HCT116 (cell line): ENCODE data around the gene CRMP1. TPM values are rescaled to one million over a fixed set of nuclear protein-coding genes. Genes with fewer than 3 reads are reported as not detected.

Experiments
- ATAC-seq: fragments of 200-7000 bp; cut with Tn5 transposase; 2 replicates; pipeline ENCODE4 v1.9.1; 2020; ENCODE audit warnings: mild to moderate bottlenecking, moderate library complexity
- BruUV-seq: library from RNA; stranded (reverse); fragments of 400-500 nt; replicated peaks from 2 replicates; lab custom pipeline; 2021; lab: Mats Ljungman, UMichigan
- CTCF ChIA-PET: fragments of 300-600 bp; sonication (Branson Sonifier 250); formaldehyde crosslinking; loops from one replicate; lab custom pipeline; 2021; ENCODE audit warnings: antibody characterized with exemption; lab: Charles Lee
- POLR2A ChIA-PET: fragments of 300-600, 350-600 bp; sonication (Branson Sonifier 250); formaldehyde crosslinking; loops from one replicate; lab custom pipeline; 2021; ENCODE audit warnings: antibody characterized with exemption; lab: Charles Lee
- RAD21 ChIA-PET, 2 experiments: fragments of 300-600 bp; sonication (Branson Sonifier 250); formaldehyde crosslinking; loops; one replicate each; lab custom pipeline; 2023; ENCODE audit warnings: low total read pairs in 2 of 2; ENCODE audit not compliant: uncharacterized antibody in 2 of 2, unreplicated experiment in 2 of 2, low non-redundant PET in 1 of 2; lab: Charles Lee
- DNase-seq: peaks from one replicate; pipeline ENCODE4 v3.0.0-alpha.2; 2010; ENCODE audit warnings: low read depth, low spot score
- H2AFZ ChIP-seq: fragments of 200-600 bp; shearing (Covaris generic), sonication (generic); 2 replicates; pipeline ENCODE4 v1.6.1; 2017; ENCODE audit warnings: low read depth, mixed run types, mixed read lengths, antibody characterized with exemption, low read length; ENCODE audit not compliant: poor library complexity, severe bottlenecking
- H3K27ac ChIP-seq: 2 replicates; pipeline ENCODE4 v1.5.1; 2012; ENCODE audit warnings: low read depth, low read length
- H3K27me3 ChIP-seq: fragments of 200-600 bp; sonication (generic); 2 replicates; pipeline ENCODE4 v1.6.1; 2016; ENCODE audit warnings: mixed run types, low read length, mixed read lengths; ENCODE audit not compliant: insufficient read depth
- H3K36me3 ChIP-seq, 2 experiments: fragments of 200-500 bp in 1 of 2; fragments of 200-600 bp in 1 of 2; sonication (Bioruptor generic) in 1 of 2; sonication (generic) in 1 of 2; 2 replicates each; pipeline versions ENCODE4 v1.5.1 to v1.6.1; 2014 to 2016; ENCODE audit warnings: low read length in 2 of 2, inconsistent platforms in 1 of 2, mixed read lengths in 1 of 2, mixed run types in 1 of 2; ENCODE audit not compliant: insufficient read depth in 2 of 2, control insufficient read depth in 1 of 2
- H3K4me1 ChIP-seq, 2 experiments: fragments of 200-600 bp in 1 of 2; sonication (generic) in 1 of 2; 2 replicates each; pipeline versions ENCODE4 v1.5.1 to v1.6.1; 2012 to 2017; ENCODE audit warnings: low read length in 2 of 2, inconsistent platforms in 1 of 2, mild to moderate bottlenecking in 1 of 2, mixed read lengths in 1 of 2, mixed run types in 1 of 2, moderate library complexity in 1 of 2; ENCODE audit not compliant: insufficient read depth in 2 of 2, control insufficient read depth in 1 of 2
- H3K4me2 ChIP-seq: fragments of 200-600 bp; sonication (generic); 2 replicates; pipeline ENCODE4 v1.6.1; 2017; ENCODE audit warnings: mixed run types, low read length, mixed read lengths
- H3K4me3 ChIP-seq, 2 experiments: fragments of 200-600 bp in 1 of 2; sonication (generic) in 1 of 2; replicated peaks in 1 of 2; 2 replicates each; pipeline ENCODE4 v1.5.1; 2011 to 2016; ENCODE audit warnings: low read length in 2 of 2, control low read depth in 1 of 2, low read depth in 1 of 2, mild to moderate bottlenecking in 1 of 2, mixed read lengths in 1 of 2, mixed run types in 1 of 2
- H3K79me2 ChIP-seq: fragments of 200-600 bp; sonication (generic); 2 replicates; pipeline ENCODE4 v1.6.1; 2017; ENCODE audit warnings: mild to moderate bottlenecking, mixed run types, low read length, moderate library complexity, mixed read lengths; ENCODE audit not compliant: insufficient read depth
- H3K9ac ChIP-seq: fragments of 200-600 bp; sonication (generic); 2 replicates; pipeline ENCODE4 v1.6.1; 2016; ENCODE audit warnings: low read length, mixed read lengths
- H3K9me2 ChIP-seq: fragments of 200-600 bp; sonication (generic), shearing (Covaris generic); 2 replicates; pipeline ENCODE4 v1.6.1; 2017; ENCODE audit warnings: mixed run types, mild to moderate bottlenecking, moderate library complexity; ENCODE audit not compliant: insufficient read depth
- H3K9me3 ChIP-seq, 2 experiments: fragments of 200-500 bp in 1 of 2; fragments of 200-600 bp in 1 of 2; sonication (Bioruptor generic) in 1 of 2; sonication (generic) in 1 of 2; 2 replicates each; pipeline ENCODE4 v1.6.1; 2014 to 2017; ENCODE audit warnings: low read length in 2 of 2, mixed read lengths in 2 of 2, inconsistent platforms in 1 of 2, low read depth in 1 of 2, mild to moderate bottlenecking in 1 of 2, mixed run types in 1 of 2, moderate library complexity in 1 of 2; ENCODE audit not compliant: control insufficient read depth in 1 of 2, insufficient read depth in 1 of 2
- H4K20me1 ChIP-seq: fragments of 200-600 bp; sonication (generic), shearing (Covaris generic); 2 replicates; pipeline ENCODE4 v1.6.1; 2017; ENCODE audit warnings: mixed run types, mild to moderate bottlenecking, moderate library complexity; ENCODE audit not compliant: insufficient read depth
- CEBPB ChIP-seq: IDR thresholded peaks from 2 replicates; pipeline ENCODE4 v1.6.1; 2012; ENCODE audit warnings: low read depth
- ELF1 ChIP-seq: IDR thresholded peaks from 2 replicates; pipeline ENCODE4 v1.6.1; 2012; ENCODE audit warnings: low read depth, borderline replicate concordance
- EZH2 ChIP-seq: fragments of 200-600 bp; sonication (generic); IDR thresholded peaks from 2 replicates; pipeline ENCODE4 v1.6.1; 2017; ENCODE audit warnings: antibody characterized with exemption, mixed run types
- EZH2phosphoT487 ChIP-seq: fragments of 200-600 bp; IDR thresholded peaks from 2 replicates; pipeline ENCODE4 v1.6.1; 2018; ENCODE audit warnings: antibody characterized with exemption, borderline replicate concordance
- FOSL1 ChIP-seq: IDR thresholded peaks from 2 replicates; pipeline ENCODE4 v1.6.1; 2012; ENCODE audit warnings: low read depth
- JUND ChIP-seq: IDR thresholded peaks from 2 replicates; pipeline ENCODE4 v1.6.1; 2012
- MAX ChIP-seq: IDR thresholded peaks from 2 replicates; pipeline ENCODE4 v1.6.1; 2012
- POLR2A ChIP-seq: IDR thresholded peaks from 2 replicates; pipeline ENCODE4 v1.7.0; 2011; ENCODE audit warnings: borderline replicate concordance; ENCODE audit not compliant: insufficient read depth, insufficient read length; ENCODE audit errors: extremely low read depth
- POLR2AphosphoS5 ChIP-seq: IDR thresholded peaks from 2 replicates; pipeline ENCODE4 v1.6.1; 2011; ENCODE audit warnings: mild to moderate bottlenecking, low read depth, low read length, moderate library complexity
- REST ChIP-seq: IDR thresholded peaks from 2 replicates; pipeline ENCODE4 v1.6.1; 2012; ENCODE audit warnings: low read depth
- SIN3A ChIP-seq: IDR thresholded peaks from 2 replicates; pipeline ENCODE4 v1.6.1; 2012; ENCODE audit warnings: low read depth
- SP1 ChIP-seq: IDR thresholded peaks from 2 replicates; pipeline ENCODE4 v1.6.1; 2012; ENCODE audit warnings: low read depth
- YY1 ChIP-seq: IDR thresholded peaks from 2 replicates; pipeline ENCODE4 v1.6.1; 2011; ENCODE audit warnings: low read length, low read depth, moderate library complexity, mild to moderate bottlenecking; ENCODE audit not compliant: insufficient replicate concordance; ENCODE audit errors: extremely low read depth
- ZBTB33 ChIP-seq: IDR thresholded peaks from 2 replicates; pipeline ENCODE4 v1.6.1; 2011; ENCODE audit warnings: mild to moderate bottlenecking, low read length, moderate library complexity; ENCODE audit not compliant: insufficient replicate concordance; ENCODE audit errors: extremely low read depth
- ZFX ChIP-seq: fragments of 450-650 bp; IDR thresholded peaks from 2 replicates; pipeline ENCODE4 v1.6.1; 2017
- ZNF274 ChIP-seq: fragments of 200-500 bp; sonication (Bioruptor generic); IDR thresholded peaks from 2 replicates; pipeline ENCODE4 v1.6.1; 2014; ENCODE audit warnings: mild to moderate bottlenecking, low read depth, low read length, inconsistent platforms
- intact Hi-C: fragments of 100-400 bp; cut with micrococcal nuclease; formaldehyde crosslinking; loops from 2 replicates; pipeline ENCODE4 v1.10.0; 2022
- total RNA-seq: library from RNA; stranded (reverse); gene quantifications from one replicate; pipeline ENCODE4 v1.2.1, GENCODE V29; 2021; ENCODE audit not compliant: unreplicated experiment
- TF ChIP-seq, protein P1 (sequence below): IDR thresholded peaks from 2 replicates; pipeline ENCODE4 v1.6.1; 2012

The CRMP1 gene
- total RNA-seq, 1 experiment from 2014 or later = not detected

DNA sequence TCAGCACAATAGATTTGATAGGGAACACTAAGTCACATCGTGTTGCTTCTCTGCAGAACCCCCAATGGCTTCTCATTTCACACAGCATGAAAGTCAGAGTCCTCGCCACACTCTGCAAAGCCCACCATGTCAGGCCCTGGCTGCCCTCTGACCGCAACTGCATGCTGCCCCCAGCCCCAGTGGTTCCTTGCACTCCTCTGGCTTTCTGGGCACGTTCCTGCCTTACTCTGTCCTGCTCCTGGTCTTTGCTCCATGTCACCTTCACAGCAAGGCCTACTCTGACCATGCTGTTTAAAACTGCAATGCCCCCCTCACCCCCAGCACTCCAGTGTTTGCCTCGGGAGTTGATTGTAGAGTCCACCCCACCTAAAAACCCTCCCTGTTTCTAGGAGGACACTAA, 103.7 kb downstream of the CRMP1 start:
- ChIA-PET POLR2A (no interaction called here), CTCF (no interaction called here), RAD21 (no interaction called here)
- Histone ChIP-seq H4K20me1 (no peaks in the 10 kb centered on the region), H3K9me2 (no peaks in the 10 kb centered on the region), H3K36me3 (no peaks in the 10 kb centered on the region), H3K27ac (no peak overlapping the region), H3K4me3 (no peak overlapping the region)
- DNase-seq = no peak
- BruUV-seq = no TSS peak
- TF ChIP-seq YY1 (no peak), EZH2phosphoT487 (no peak), JUND (no peak), EZH2 (no peak), ZFX (no peak), POLR2A (no peak), MAX (no peak), ZBTB33 (no peak), CEBPB (no peak), REST (no peak), SP1 (no peak), FOSL1 (no peak), POLR2AphosphoS5 (no peak), ZNF274 (no peak), ELF1 (no peak), SIN3A (no peak)
- TF ChIP-seq, protein P1, sequence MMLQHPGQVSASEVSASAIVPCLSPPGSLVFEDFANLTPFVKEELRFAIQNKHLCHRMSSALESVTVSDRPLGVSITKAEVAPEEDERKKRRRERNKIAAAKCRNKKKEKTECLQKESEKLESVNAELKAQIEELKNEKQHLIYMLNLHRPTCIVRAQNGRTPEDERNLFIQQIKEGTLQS = no peak
- TF ChIP-seq, all 23 proteins: peak for 0
- H3K4me1 ChIP-seq = no peaks in the 10 kb centered on the region
- no peaks in the 10 kb centered on the region for H3K79me2 ChIP-seq
- no peak for ATAC-seq
- H3K4me2 ChIP-seq = no peak overlapping the region
- no peak overlapping the region for H3K9ac ChIP-seq
- H2AFZ ChIP-seq = no peak overlapping the region
- intact Hi-C loops = no loop called here
- H3K27me3 ChIP-seq = peaks cover 8% of the 10 kb centered on the region; the same call in 1 of the 2 replicates
- H3K9me3 ChIP-seq = no peaks in the 10 kb centered on the region
